Measurements from ENCODE around the gene METTL13. TPM values are rescaled to one million over a fixed set of nuclear protein-coding genes. Genes with fewer than 3 reads are reported as not detected.

Gene METTL13
- total and polyA plus RNA-seq, 2 of the 8 experiments (the other 6 are each of a cell fraction or from before 2014, with no cell fraction given) = 38.1 to 66.3 TPM

DNA sequence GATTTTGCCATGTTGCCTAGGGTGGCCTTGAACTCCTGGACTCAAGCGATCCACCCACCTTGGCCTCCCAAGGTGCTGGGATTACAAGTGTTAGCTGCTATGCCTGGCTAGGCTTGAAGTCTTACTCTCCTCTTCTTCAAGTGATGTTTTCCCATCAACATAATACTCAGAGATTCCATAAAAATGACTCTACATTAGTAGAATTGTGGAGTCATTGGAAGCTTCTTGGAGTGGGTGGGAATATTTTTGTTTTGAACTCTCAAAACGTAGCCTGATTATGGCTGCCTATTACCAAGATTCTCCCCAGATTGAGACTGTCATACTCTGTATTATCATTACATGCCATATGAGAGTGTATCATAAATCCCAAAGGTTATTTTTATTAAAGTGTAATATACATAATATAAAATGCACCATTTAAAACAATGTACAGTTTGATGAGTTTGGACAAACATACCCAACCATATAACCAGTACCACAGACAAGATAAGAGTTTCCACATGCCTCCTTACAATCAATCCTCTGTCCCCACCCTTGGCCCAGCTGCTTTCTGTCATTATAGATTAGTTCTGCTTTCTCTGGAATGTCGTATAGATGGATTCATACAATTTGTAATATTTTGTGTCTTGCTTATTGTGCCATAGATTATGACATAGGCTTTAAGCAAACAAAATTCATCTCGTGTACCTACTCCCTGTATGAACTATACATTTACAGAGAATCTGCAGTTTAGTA is 51.8 kb downstream of the METTL13 start:
- H2AK5ac ChIP-seq (ENCODE audit: low read depth, low read length) = no peak overlapping the region
- H3K27ac ChIP-seq (ENCODE audit: low read depth, low read length) = no peak overlapping the region
- DNase-seq (ENCODE audit: low read depth in 1 of 2, low spot score in 2 of 2) = no peak
- H3K4me3 ChIP-seq (ENCODE audit: extremely low read depth in 1 of 4, insufficient read depth in 2 of 4, low read depth in 3 of 4, low read length in 4 of 4) = no peak overlapping the region
- no peaks in the 10 kb centered on the region for H3K27me3 ChIP-seq (replicated peaks in 1 of 4; ENCODE audit: control insufficient read depth in 3 of 4, extremely low read depth in 1 of 4, insufficient read depth in 3 of 4, low read length in 3 of 4)
- no peak overlapping the region for H4K5ac ChIP-seq (ENCODE audit: insufficient read length, low read depth, low read length)
- no peak overlapping the region for H2AFZ ChIP-seq (ENCODE audit: low read length)
- no peaks in the 10 kb centered on the region for H3K79me1 ChIP-seq (ENCODE audit: low read depth, low read length)
- no peak overlapping the region for H4K91ac ChIP-seq (replicated peaks; ENCODE audit: insufficient read length, low read length)
- H3K4me2 ChIP-seq (ENCODE audit: insufficient read depth in 1 of 2, low read depth in 2 of 2, low read length in 2 of 2) = no peak overlapping the region
- H3K56ac ChIP-seq (replicated peaks; ENCODE audit: insufficient read length, low read depth, low read length) = no peak overlapping the region
- ChIA-PET POLR2A (ENCODE audit: partially characterized antibody) (no interaction called here), CTCF (ENCODE audit: partially characterized antibody) (interaction anchor here (0.6 to 2.6 kb wide), 8 partner anchors 9 to 152 kb away, joined by 3 to 7 read pairs (median 5); no protein-coding TSS in a partner anchor)
- H3K4me1 ChIP-seq (replicated peaks in 1 of 4; ENCODE audit: control insufficient read depth in 3 of 4, insufficient read depth in 4 of 4, low read length in 3 of 4) = no peaks in the 10 kb centered on the region
- FAIRE-seq = no peak
- no peak overlapping the region for H2BK120ac ChIP-seq (replicated peaks; ENCODE audit: low read depth, low read length)
- H3K4ac ChIP-seq (replicated peaks; ENCODE audit: insufficient read length, low read depth, low read length) = no peak overlapping the region
- WGBS, 2 experiments (ENCODE audit: extremely low coverage in 1 of 2, insufficient coverage in 1 of 2, insufficient read length in 1 of 2, insufficient replicate concordance in 2 of 2, low coverage in 1 of 2, low lambda C conversion rate in 2 of 2, missing lambda C conversion rate in 1 of 2) = 67% methylated on average over 4 of the region's 4 CpGs; no CpG with 5 or more reads in 1 of the 2 experiments
- H3K23ac ChIP-seq (ENCODE audit: insufficient read length) = no peak overlapping the region
- H2BK5ac ChIP-seq (ENCODE audit: low read depth, low read length) = no peak overlapping the region
- H3K18ac ChIP-seq (ENCODE audit: extremely low read depth, low read length) = no peak overlapping the region
- no peak overlapping the region for H2BK20ac ChIP-seq (ENCODE audit: low read length)
- no peaks in the 10 kb centered on the region for H3K79me2 ChIP-seq (ENCODE audit: control insufficient read depth in 1 of 2, insufficient read depth in 2 of 2, low read length in 2 of 2)
- H2BK15ac ChIP-seq (ENCODE audit: low read length) = no peak overlapping the region
- no peak overlapping the region for H3K14ac ChIP-seq (ENCODE audit: insufficient read length)
- no peak overlapping the region for H2BK12ac ChIP-seq (ENCODE audit: low read depth, low read length)
- no peaks in the 10 kb centered on the region for H3K23me2 ChIP-seq (ENCODE audit: low read depth, low read length)
- no peak overlapping the region for H4K8ac ChIP-seq (ENCODE audit: extremely low read depth, insufficient read depth, low read length)
- no peaks in the 10 kb centered on the region for H3K36me3 ChIP-seq (ENCODE audit: control insufficient read depth in 2 of 4, insufficient read depth in 4 of 4, low read length in 3 of 4)
- H3K9me3 ChIP-seq (ENCODE audit: insufficient read depth in 2 of 2, low read depth in 1 of 2, low read length in 1 of 2) = no peaks in the 10 kb centered on the region
- H3K9ac ChIP-seq (replicated peaks in 1 of 4; ENCODE audit: extremely low read depth in 1 of 4, low read depth in 3 of 4, low read length in 3 of 4) = no peak overlapping the region
- no peaks in the 10 kb centered on the region for H4K20me1 ChIP-seq (replicated peaks in 1 of 2; ENCODE audit: control insufficient read depth in 1 of 2, insufficient read depth in 2 of 2, low read length in 2 of 2)
- no peak for TF ChIP-seq SIX5 (IDR thresholded peaks at IDR 0.05; ENCODE audit: low read depth, low read length)
- no peak for TF ChIP-seq SAP30 (IDR thresholded peaks at IDR 0.05; ENCODE audit: insufficient read depth, insufficient replicate concordance, low read length)
